CD4-positive, alpha-beta T cell (primary cell): ENCODE data around the gene CRIP1. TPM values are rescaled to one million over a fixed set of nuclear protein-coding genes. Genes with fewer than 3 reads are reported as not detected.

Source experiments
- ATAC-seq: fragments of 200-7000 bp; cut with Tn5 transposase; one replicate; pipeline ENCODE4 v1.10.0; 2022; ENCODE audit warnings: mild to moderate bottlenecking; ENCODE audit not compliant: poor library complexity
- CTCF ChIA-PET: fragments of 350-600 bp; sonication (Branson Sonifier 250); formaldehyde crosslinking; loops from one replicate; lab custom pipeline; 2021; ENCODE audit warnings: antibody characterized with exemption, inconsistent platforms; lab: Charles Lee
- POLR2A ChIA-PET: fragments of 350-600 bp; sonication (Branson Sonifier 250); formaldehyde crosslinking; loops from one replicate; lab custom pipeline; 2021; ENCODE audit warnings: antibody characterized with exemption, inconsistent platforms; lab: Charles Lee
- DNase-seq, 14 experiments: peaks; one replicate each; pipeline ENCODE4 v3.0.0-alpha.2; 2013 to 2020; ENCODE audit warnings: mixed read lengths in 2 of 14
- H3K27ac ChIP-seq, 2 donors: one replicate each; pipeline versions ENCODE4 v1.5.1 to v1.7.0; 2013; ENCODE audit warnings: low read length in 2 of 2, low read depth in 1 of 2, mild to moderate bottlenecking in 1 of 2
- H3K27me3 ChIP-seq, 2 experiments: 1 replicate in 1 of 2; 2 replicates in 1 of 2; pipeline versions ENCODE4 v1.6.1 to v1.7.0; 2013; ENCODE audit warnings: low read length in 2 of 2, control low read depth in 1 of 2, mild to moderate bottlenecking in 1 of 2, moderate library complexity in 1 of 2; ENCODE audit not compliant: insufficient read depth in 2 of 2, control insufficient read depth in 1 of 2
- H3K36me3 ChIP-seq: one replicate; pipeline ENCODE4 v1.6.1; 2013; ENCODE audit warnings: low read length, control low read depth; ENCODE audit not compliant: insufficient read depth
- H3K4me1 ChIP-seq: one replicate; pipeline ENCODE4 v1.6.1; 2013; ENCODE audit warnings: low read length, control low read depth; ENCODE audit not compliant: insufficient read depth
- H3K4me3 ChIP-seq: one replicate; pipeline ENCODE4 v1.5.1; 2013; ENCODE audit warnings: mild to moderate bottlenecking, low read length, moderate library complexity
- H3K9me3 ChIP-seq, 2 experiments: 1 replicate in 1 of 2; 2 replicates in 1 of 2; pipeline versions ENCODE4 v1.6.1 to v1.7.0; 2013; ENCODE audit warnings: low read length in 2 of 2, mild to moderate bottlenecking in 2 of 2, control low read depth in 1 of 2, moderate library complexity in 1 of 2; ENCODE audit not compliant: control insufficient read depth in 1 of 2, insufficient read depth in 1 of 2
- H3K27ac Mint-ChIP-seq: one replicate; pipeline ENCODE4 v1.8.0; 2020; ENCODE audit warnings: mixed read lengths
- H3K27me3 Mint-ChIP-seq: one replicate; pipeline ENCODE4 v1.8.0; 2021; ENCODE audit warnings: mixed read lengths
- H3K36me3 Mint-ChIP-seq: one replicate; pipeline ENCODE4 v1.8.0; 2021; ENCODE audit warnings: low read depth, mixed read lengths
- H3K4me1 Mint-ChIP-seq: one replicate; pipeline ENCODE4 v1.8.0; 2021; ENCODE audit warnings: low read depth, mixed read lengths
- H3K4me3 Mint-ChIP-seq: one replicate; pipeline ENCODE4 v1.8.0; 2020; ENCODE audit warnings: mild to moderate bottlenecking, mixed read lengths
- H3K9me3 Mint-ChIP-seq: one replicate; pipeline ENCODE4 v1.8.0; 2020; ENCODE audit warnings: mixed read lengths
- intact Hi-C, 2 experiments: fragments of 100-400 bp; cut with DNase I in 1 of 2; cut with micrococcal nuclease in 1 of 2; formaldehyde crosslinking; loops; one replicate each; pipeline versions ENCODE4 v1.15.1 to v1.9.0; 2023 to 2025; cut with DNase I, micrococcal nuclease
- total RNA-seq, 174 experiments: library from RNA in 2 of 174; stranded (reverse) in 2 of 174; gene quantifications; one replicate each; pipeline ENCODE4 v1.2.3 and lab custom pipeline; 2021 to 2026
- TF ChIP-seq, protein P1 (sequence below): fragments of 200-600 bp; IDR thresholded peaks from one replicate; pipeline ENCODE4 v1.8.0; 2022; ENCODE audit warnings: antibody characterized with exemption, mild to moderate bottlenecking

The CRIP1 gene
- total RNA-seq, 2 experiments from 2014 or later, result 250 to 258 TPM

DNA sequence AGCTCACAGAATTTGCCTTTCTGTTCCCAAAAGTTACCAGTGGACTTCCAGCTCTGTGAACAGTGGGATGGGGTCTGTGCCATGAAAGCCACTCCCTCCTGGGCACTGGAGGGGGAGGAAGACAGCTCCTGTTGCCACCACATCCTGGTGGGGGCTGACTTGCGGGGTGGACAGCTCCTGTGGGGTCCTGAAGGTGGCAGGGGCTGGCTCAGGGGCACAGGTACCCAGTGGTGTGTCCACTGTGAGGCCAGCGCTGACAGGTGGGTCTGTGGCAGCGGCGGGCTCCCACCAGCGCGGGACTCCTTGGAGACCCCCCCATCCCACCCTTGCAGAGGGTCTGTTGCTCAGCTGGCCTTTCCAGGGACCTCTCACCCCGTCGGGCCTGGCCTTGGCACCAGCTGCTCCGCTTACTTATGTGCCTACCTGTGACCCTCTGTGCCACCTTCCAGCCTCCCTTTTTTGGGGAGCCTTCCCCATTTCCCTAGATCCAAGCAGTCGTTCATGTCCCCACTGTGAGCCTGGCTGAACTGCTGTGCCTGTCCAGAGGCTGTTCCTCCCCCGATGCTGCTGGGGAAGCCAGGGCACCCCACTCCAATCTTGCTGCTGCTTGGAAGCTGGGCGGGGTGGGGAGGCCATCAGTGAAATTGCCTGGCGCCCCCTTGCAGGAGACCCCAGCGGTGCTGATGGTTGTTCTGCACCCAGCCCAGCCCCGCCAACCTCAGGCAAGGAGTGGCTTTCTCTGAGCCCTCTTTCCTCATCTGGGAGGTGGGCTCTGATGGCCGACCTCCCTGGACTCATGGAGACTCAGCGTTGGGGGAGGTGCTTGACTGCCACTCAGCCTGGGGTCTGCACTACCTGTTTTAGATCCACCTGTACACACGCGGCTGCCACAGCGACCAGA lies 6.5 kb downstream of the CRIP1 start:
- intact Hi-C loops, result loop anchor here (5.0 to 10.0 kb wide), 3 partner anchors 96 to 698 kb away; partner anchors contain the start of genes AKT1 (in 1 of the 2), GPR132 (in 1 of the 2) and TEX22 (in 1 of the 2)
- Mint-ChIP-seq H3K36me3 (peaks cover 12% of the 10 kb centered on the region), H3K4me3 (peak overlapping the region; percentile 48), H3K27me3 (no peaks in the 10 kb centered on the region), H3K27ac (peak overlapping the region; percentile 12), H3K9me3 (no peaks in the 10 kb centered on the region), H3K4me1 (peaks cover 14% of the 10 kb centered on the region)
- H3K4me1 ChIP-seq, result peaks cover 33% of the 10 kb centered on the region
- H3K27ac ChIP-seq, result no peak overlapping the region
- H3K27me3 ChIP-seq, result no peaks in the 10 kb centered on the region
- peak in 2 of 14 experiments; percentile 20 to 52 for DNase-seq
- no peak for ATAC-seq
- H3K9me3 ChIP-seq, result no peaks in the 10 kb centered on the region
- peaks cover 13% of the 10 kb centered on the region for H3K36me3 ChIP-seq
- TF ChIP-seq, protein P1, sequence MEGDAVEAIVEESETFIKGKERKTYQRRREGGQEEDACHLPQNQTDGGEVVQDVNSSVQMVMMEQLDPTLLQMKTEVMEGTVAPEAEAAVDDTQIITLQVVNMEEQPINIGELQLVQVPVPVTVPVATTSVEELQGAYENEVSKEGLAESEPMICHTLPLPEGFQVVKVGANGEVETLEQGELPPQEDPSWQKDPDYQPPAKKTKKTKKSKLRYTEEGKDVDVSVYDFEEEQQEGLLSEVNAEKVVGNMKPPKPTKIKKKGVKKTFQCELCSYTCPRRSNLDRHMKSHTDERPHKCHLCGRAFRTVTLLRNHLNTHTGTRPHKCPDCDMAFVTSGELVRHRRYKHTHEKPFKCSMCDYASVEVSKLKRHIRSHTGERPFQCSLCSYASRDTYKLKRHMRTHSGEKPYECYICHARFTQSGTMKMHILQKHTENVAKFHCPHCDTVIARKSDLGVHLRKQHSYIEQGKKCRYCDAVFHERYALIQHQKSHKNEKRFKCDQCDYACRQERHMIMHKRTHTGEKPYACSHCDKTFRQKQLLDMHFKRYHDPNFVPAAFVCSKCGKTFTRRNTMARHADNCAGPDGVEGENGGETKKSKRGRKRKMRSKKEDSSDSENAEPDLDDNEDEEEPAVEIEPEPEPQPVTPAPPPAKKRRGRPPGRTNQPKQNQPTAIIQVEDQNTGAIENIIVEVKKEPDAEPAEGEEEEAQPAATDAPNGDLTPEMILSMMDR, result no peak
- POLR2A ChIA-PET, result interaction anchor here (1.1 to 1.2 kb wide), 2 partner anchors 13 to 19 kb away, joined by 3 to 4 read pairs; no protein-coding TSS in a partner anchor
- CTCF ChIA-PET, result interaction anchor here (0.9 to 6.3 kb wide), 3 partner anchors 12 to 44 kb away, joined by 3 to 155 read pairs (median 4); no protein-coding TSS in a partner anchor
- no peak overlapping the region for H3K4me3 ChIP-seq

DNA sequence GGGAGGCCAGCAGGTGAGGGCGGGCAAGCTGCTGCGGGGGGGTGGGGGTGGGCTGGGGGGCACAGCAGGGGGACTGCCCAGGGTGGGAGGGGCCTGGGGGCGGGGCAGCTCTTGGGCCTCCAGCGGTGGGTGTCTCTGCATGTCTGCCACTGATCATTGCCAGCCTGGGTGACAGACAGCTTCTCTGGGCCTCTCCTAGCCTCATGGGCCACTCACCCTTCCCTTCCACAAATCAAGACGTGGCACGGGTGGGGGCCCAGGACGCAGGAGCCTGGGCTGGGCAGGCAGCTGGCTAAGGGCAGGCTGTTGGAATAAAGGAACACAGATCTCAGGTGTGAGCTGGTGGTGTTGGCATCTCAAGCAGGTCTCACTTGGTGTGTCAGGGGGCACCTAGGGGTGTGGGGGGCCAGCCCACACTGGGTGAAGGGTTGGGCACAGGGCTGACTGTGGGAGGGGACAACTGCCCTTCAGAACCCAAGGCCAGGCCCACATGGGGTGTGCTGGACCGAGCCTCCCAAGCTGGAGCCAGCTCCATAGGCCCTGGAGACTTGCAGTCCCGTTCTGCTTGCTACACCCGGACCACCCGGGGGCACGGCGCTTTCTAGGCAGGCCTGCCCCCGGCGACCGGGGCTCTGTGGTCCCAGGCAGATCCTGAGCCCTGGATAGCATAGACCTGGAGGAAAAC lies 7.4 kb downstream of the CRIP1 start:
- Histone ChIP-seq H3K4me3 (no peak overlapping the region), H3K27ac (no peak overlapping the region), H3K36me3 (peaks cover 13% of the 10 kb centered on the region), H3K27me3 (no peaks in the 10 kb centered on the region), H3K4me1 (peaks cover 25% of the 10 kb centered on the region), H3K9me3 (no peaks in the 10 kb centered on the region)
- Mint-ChIP-seq H3K27me3 (no peaks in the 10 kb centered on the region), H3K9me3 (no peaks in the 10 kb centered on the region), H3K4me1 (peaks cover 13% of the 10 kb centered on the region), H3K27ac (no peak overlapping the region), H3K36me3 (peaks cover 12% of the 10 kb centered on the region), H3K4me3 (no peak overlapping the region)
- ChIA-PET CTCF (interaction anchor here (1.0 to 6.3 kb wide), 2 partner anchors 13 to 44 kb away, joined by 3 to 155 read pairs; no protein-coding TSS in a partner anchor), POLR2A (no interaction called here)
- TF ChIP-seq, protein P1, result no peak
- ATAC-seq (no peak), DNase-seq (peak in 1 of 14 experiments; percentile 57)
- intact Hi-C loops, result loop anchor here (5.0 to 10.0 kb wide), 3 partner anchors 97 to 699 kb away; partner anchors contain the start of genes AKT1 (in 1 of the 2), GPR132 (in 1 of the 2) and TEX22 (in 1 of the 2)

DNA sequence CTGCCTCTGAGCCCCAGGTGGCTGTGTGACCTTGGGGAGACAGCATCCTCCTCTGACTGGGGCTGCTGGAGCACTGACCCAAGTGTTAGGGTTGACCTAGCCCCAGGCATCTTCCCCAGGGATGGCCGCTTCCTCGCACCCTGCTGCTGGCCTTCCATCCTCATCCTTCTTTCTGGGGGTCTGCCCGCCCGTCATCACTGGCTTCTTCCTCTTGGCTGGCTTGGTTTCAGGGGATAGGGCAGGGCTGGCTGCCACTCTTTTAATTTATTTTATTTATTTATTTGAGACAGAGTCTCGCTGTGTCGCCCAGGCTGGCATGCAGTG lies 7.9 kb downstream of the CRIP1 start:
- H3K4me1 ChIP-seq, result peaks cover 20% of the 10 kb centered on the region
- H3K36me3 ChIP-seq, result peaks cover 13% of the 10 kb centered on the region
- no peaks in the 10 kb centered on the region for H3K27me3 ChIP-seq
- no peaks in the 10 kb centered on the region for H3K9me3 ChIP-seq
- TF ChIP-seq, protein P1, result no peak
- CTCF ChIA-PET, result interaction anchor here (6.3 kb wide), 1 partner anchor 13 kb away, joined by 155 read pairs; no protein-coding TSS in a partner anchor
- Mint-ChIP-seq H3K9me3 (no peaks in the 10 kb centered on the region), H3K27me3 (no peaks in the 10 kb centered on the region), H3K4me1 (peaks cover 8% of the 10 kb centered on the region), H3K27ac (no peak overlapping the region), H3K36me3 (peaks cover 9% of the 10 kb centered on the region), H3K4me3 (peak overlapping the region; percentile 25)
- intact Hi-C loops, result loop anchor here (5.0 to 10.0 kb wide), 3 partner anchors 97 to 700 kb away; partner anchors contain the start of genes AKT1 (in 1 of the 2), GPR132 (in 1 of the 2) and TEX22 (in 1 of the 2)
- POLR2A ChIA-PET, result no interaction called here
- DNase-seq (no peak), ATAC-seq (no peak)
- no peak overlapping the region for H3K4me3 ChIP-seq
- no peak overlapping the region for H3K27ac ChIP-seq
